K562 (cell line): ENCODE data around the gene FFAR1. TPM values are rescaled to one million over a fixed set of nuclear protein-coding genes. Genes with fewer than 3 reads are reported as not detected.

ENCODE experiments used
- ATAC-seq: fragments of 200-7000 bp; cut with Tn5 transposase; 3 replicates; pipeline ENCODE4 v1.9.1; 2020; ENCODE audit warnings: moderate library complexity
- BruUV-seq: library from RNA; stranded (reverse); fragments of 400-500 nt; replicated peaks from 2 replicates; lab custom pipeline; 2021; lab: Mats Ljungman, UMichigan
- CTCF ChIA-PET: fragments of 300-600 bp; formaldehyde crosslinking; extraction: SDS; loops from one replicate; lab custom pipeline; 2021; ENCODE audit warnings: low intra/inter-chr PET ratio; lab: Yijun Ruan, JAX
- POLR2A ChIA-PET: fragments of 300-600, 350-650 bp; sonication (Branson Sonifier 250); formaldehyde crosslinking; extraction: SDS; loops from one replicate; lab custom pipeline; 2021; ENCODE audit warnings: antibody characterized with exemption, inconsistent platforms; lab: Yijun Ruan, JAX
- DNase-seq, 4 experiments: peaks; one replicate each; pipeline versions ENCODE4 v3.0.0 to v3.0.0-alpha.2; 2011 to 2018; ENCODE audit warnings: low spot score in 3 of 4, mixed read lengths in 3 of 4; ENCODE audit errors: extremely low read depth in 1 of 4
- FAIRE-seq: peaks from 2 replicates; lab custom pipeline; 2011; peaks lifted over from hg19 to GRCh38; lab: Jason Lieb, UNC
- H2AFZ ChIP-seq: 2 replicates; pipeline ENCODE4 v1.6.0; 2011; ENCODE audit warnings: low read depth, low read length, control low read depth, inconsistent platforms
- H3K27ac ChIP-seq: fragments of 200-600 bp; 3 replicates; pipeline ENCODE4 v1.8.0; 2011; ENCODE audit warnings: low read depth, mild to moderate bottlenecking, control low read depth, inconsistent platforms, low read length, moderate library complexity, mixed read lengths; ENCODE audit errors: extremely low read depth
- H3K27me3 ChIP-seq, 2 experiments: fragments of 300-600 bp in 1 of 2; 2 replicates in 1 of 2; 3 replicates in 1 of 2; pipeline versions ENCODE4 v1.6.0 to v1.8.0; 2011; ENCODE audit warnings: inconsistent platforms in 2 of 2, low read length in 2 of 2, mild to moderate bottlenecking in 1 of 2, mixed read lengths in 1 of 2, moderate library complexity in 1 of 2; ENCODE audit not compliant: control insufficient read depth in 2 of 2, insufficient read depth in 2 of 2
- H3K36me3 ChIP-seq: fragments of 300-600 bp; 3 replicates; pipeline ENCODE4 v1.8.0; 2011; ENCODE audit warnings: mild to moderate bottlenecking, low read length, inconsistent platforms; ENCODE audit not compliant: control insufficient read depth, insufficient read depth
- H3K4me1 ChIP-seq, 2 experiments: fragments of 200-600 bp in 1 of 2; replicated peaks in 1 of 2; 2 replicates in 1 of 2; 3 replicates in 1 of 2; pipeline versions ENCODE4 v1.5.1 to v1.8.0; 2011; ENCODE audit warnings: inconsistent platforms in 2 of 2, low read length in 2 of 2, mild to moderate bottlenecking in 1 of 2, mixed read lengths in 1 of 2, moderate library complexity in 1 of 2; ENCODE audit not compliant: control insufficient read depth in 2 of 2, insufficient read depth in 2 of 2
- H3K4me2 ChIP-seq: 2 replicates; pipeline ENCODE4 v1.6.1; 2011; ENCODE audit warnings: low read length, control low read depth, inconsistent platforms, mixed read lengths; ENCODE audit not compliant: insufficient read depth
- H3K4me3 ChIP-seq: fragments of 200-600 bp; sonication (generic), shearing (Covaris generic); 2 replicates; pipeline ENCODE4 v1.5.1; 2016; ENCODE audit warnings: control low read depth, inconsistent platforms
- H3K79me2 ChIP-seq: fragments of 200-600 bp; 3 replicates; pipeline ENCODE4 v1.8.0; 2011; ENCODE audit warnings: low read length, inconsistent platforms; ENCODE audit not compliant: control insufficient read depth, insufficient read depth
- H3K9ac ChIP-seq, 2 experiments: 2 replicates each; pipeline versions ENCODE4 v1.6.0 to v1.6.1; 2011; ENCODE audit warnings: low read depth in 2 of 2, low read length in 2 of 2, control low read depth in 1 of 2, inconsistent platforms in 1 of 2, mild to moderate bottlenecking in 1 of 2, mixed read lengths in 1 of 2; ENCODE audit not compliant: insufficient read depth in 1 of 2
- H3K9me1 ChIP-seq: one replicate; pipeline ENCODE4 v1.6.0; 2011; ENCODE audit warnings: inconsistent platforms, mild to moderate bottlenecking, low read length, moderate library complexity; ENCODE audit not compliant: control insufficient read depth, insufficient read depth
- H3K9me3 ChIP-seq: replicated peaks from 2 replicates; pipeline ENCODE4 v1.5.1; 2011; ENCODE audit warnings: low read depth, low read length, inconsistent platforms; ENCODE audit not compliant: control insufficient read depth, insufficient read depth
- H4K20me1 ChIP-seq: replicated peaks from 2 replicates; pipeline ENCODE4 v1.6.1; 2011; ENCODE audit warnings: low read length, inconsistent platforms, mixed read lengths; ENCODE audit not compliant: control insufficient read depth, insufficient read depth
- BRD4 ChIP-seq: fragments of 200-600 bp; sonication (generic); IDR thresholded peaks from 2 replicates; pipeline ENCODE4 v1.6.1; 2017; ENCODE audit warnings: inconsistent platforms
- BRF2 ChIP-seq: IDR thresholded peaks from 3 replicates; pipeline ENCODE4 v1.6.1; 2011; ENCODE audit warnings: borderline replicate concordance, mild to moderate bottlenecking; ENCODE audit not compliant: insufficient read length, insufficient read depth
- CREB1 ChIP-seq, 2 experiments: sonication (generic) in 1 of 2; formaldehyde crosslinking in 1 of 2; IDR thresholded peaks; 2 replicates each; pipeline versions ENCODE4 v1.6.1 to v1.8.0; 2012 to 2022; ENCODE audit warnings: inconsistent platforms in 1 of 2, mild to moderate bottlenecking in 1 of 2, missing genetic modification reagents in 1 of 2, moderate library complexity in 1 of 2
- CTCF ChIP-seq, 3 experiments: IDR thresholded peaks in 2 of 3; conservative IDR thresholded peaks in 1 of 3; 2 replicates each; pipeline ENCODE4 v1.5.1; 2011 to 2012; ENCODE audit warnings: low read length in 3 of 3, mild to moderate bottlenecking in 3 of 3, control low read depth in 2 of 3, improper control_type of control experiment in 1 of 3, inconsistent platforms in 1 of 3, low read depth in 1 of 3, mixed read lengths in 1 of 3, moderate library complexity in 1 of 3; ENCODE audit not compliant: insufficient read depth in 2 of 3
- ELK3 ChIP-seq: fragments of 450-650 bp; formaldehyde crosslinking; IDR thresholded peaks from 2 replicates; pipeline ENCODE4 v1.4.0; 2020; ENCODE audit warnings: mild to moderate bottlenecking
- KLF10 ChIP-seq: fragments of 250-450 bp; sonication (Bioruptor Pico); IDR thresholded peaks from 2 replicates; pipeline ENCODE4 v1.6.1; 2021; ENCODE audit warnings: matching md5 sums
- MAZ ChIP-seq, 2 experiments: fragments of 450-650 bp in 1 of 2; sonication (generic) in 1 of 2; formaldehyde crosslinking; IDR thresholded peaks in 1 of 2; conservative IDR thresholded peaks in 1 of 2; 2 replicates each; pipeline versions ENCODE4 v1.4.0 to v1.5.0; 2020; ENCODE audit warnings: mild to moderate bottlenecking in 1 of 2, missing genetic modification reagents in 1 of 2
- MYC ChIP-seq, 2 experiments: fragments of 250-450 bp in 1 of 2; sonication (Bioruptor Pico) in 1 of 2; IDR thresholded peaks; 2 replicates each; pipeline versions ENCODE4 v1.5.1 to v1.6.1; 2012 to 2021; ENCODE audit warnings: low read depth in 2 of 2, borderline replicate concordance in 1 of 2, improper control_type of control experiment in 1 of 2, low read length in 1 of 2, mild to moderate bottlenecking in 1 of 2, moderate library complexity in 1 of 2
- ZNF12 ChIP-seq: sonication (generic); formaldehyde crosslinking; IDR thresholded peaks from 2 replicates; pipeline ENCODE4 v1.4.0; 2020; ENCODE audit warnings: mild to moderate bottlenecking, missing genetic modification reagents
- ZNF175 ChIP-seq: fragments of 200-800 bp; sonication (Bioruptor generic); IDR thresholded peaks from 2 replicates; pipeline ENCODE4 v1.6.1; 2016; ENCODE audit warnings: low read depth, mild to moderate bottlenecking, missing genetic modification characterization, missing compliant biosample characterization
- ZNF76 ChIP-seq: fragments of 250-450 bp; sonication (Bioruptor Pico); IDR thresholded peaks from 2 replicates; pipeline ENCODE4 v1.4.0; 2020; ENCODE audit warnings: mild to moderate bottlenecking, moderate library complexity, borderline replicate concordance
- WGBS: fragments of 100-300 bp; shearing (Covaris generic); methylation state at CpG from one replicate; pipeline ENCODE4 v1.1.6; 2016; ENCODE audit warnings: low coverage, mixed read lengths; ENCODE audit not compliant: insufficient coverage; ENCODE audit errors: missing lambda C conversion rate; 5-methylcytosine and 5-hydroxymethylcytosine counted together
- in situ Hi-C: fragments of 300-500 bp; cut with MboI; formaldehyde crosslinking; loops from 4 replicates; pipeline ENCODE4 v1.15.0; 2018; ENCODE audit warnings: inconsistent platforms, mixed read lengths
- intact Hi-C: fragments of 100-400 bp; cut with micrococcal nuclease; formaldehyde crosslinking; loops from 2 replicates; pipeline ENCODE4 v1.14.2; 2022
- polyA plus RNA-seq, 8 experiments: library from polyadenylated mRNA; depleted of rRNA in 4 of 8; stranded (reverse) in 5 of 8; unstranded in 3 of 8; fragments of >200 nt; fragmentation: Nextera tagmentation in 2 of 8; fragmentation: Illumina TruSeq in 1 of 8; extraction: Ambion mirVana in 2 of 8; extraction: Trizol in 1 of 8; gene quantifications; 2 replicates each; pipeline versions ENCODE4 v1.2.1 to v1.2.3, GENCODE V29; 2011 to 2014; ENCODE audit warnings: inconsistent platforms in 1 of 8, missing spikeins in 1 of 8
- total RNA-seq, 7 experiments: library from RNA; depleted of rRNA in 6 of 7; stranded (reverse); fragments of >200 nt in 6 of 7; fragmentation: Illumina TruSeq in 2 of 7; extraction: Trizol in 2 of 7; gene quantifications; 2 replicates each; pipeline versions ENCODE4 v1.2.1 to v1.2.3, GENCODE V29; 2011 to 2021; ENCODE audit warnings: low replicate concordance in 1 of 7

The FFAR1 gene
- total and polyA plus RNA-seq, 9 of the 15 experiments (the other 6 are each of a cell fraction or from before 2014, with no cell fraction given) = not detected

GRCh38 chr19:35383536-35383935 lies 35.8 kb downstream of the FFAR1 start:
- ChIA-PET POLR2A (no interaction called here), CTCF (no interaction called here)
- Histone ChIP-seq H3K27ac (no peak overlapping the region), H3K9ac (no peak overlapping the region), H3K9me1 (no peaks in the 10 kb centered on the region), H3K79me2 (no peaks in the 10 kb centered on the region), H2AFZ (no peak overlapping the region), H3K4me3 (no peak overlapping the region), H3K27me3 (no peaks in the 10 kb centered on the region), H4K20me1 (no peaks in the 10 kb centered on the region), H3K4me2 (no peak overlapping the region), H3K9me3 (no peaks in the 10 kb centered on the region; the same call in none of the 2 replicates), H3K4me1 (peaks cover 20 to 33% of the 10 kb centered on the region in 2 experiments; a peak in 4 of 5 replicates), H3K36me3 (no peaks in the 10 kb centered on the region)
- ATAC-seq (no peak), FAIRE-seq (no peak), DNase-seq (no peak)
- 45% methylated on average over 2 of the region's 2 CpGs for WGBS
- no TSS peak for BruUV-seq
- intact Hi-C loops (no loop called here), in situ Hi-C loops (no loop called here)
- no peak for TF ChIP-seq KLF10 (CRISPR knock-in tag)
- TF ChIP-seq BRF2 = no peak
- TF ChIP-seq ZNF76 = no peak
- no peak for TF ChIP-seq MAZ (CRISPR knock-in tag; conservative IDR thresholded peaks at IDR 0.05 in 1 of 2, IDR thresholded peaks at IDR 0.05 in 1 of 2)
- TF ChIP-seq CREB1 (IDR thresholded peaks at IDR 0.05) = no peak
- no peak for TF ChIP-seq CREB1 (CRISPR knock-in tag; IDR thresholded peaks at IDR 0.05)
- TF ChIP-seq BRD4 = no peak
- TF ChIP-seq ZNF175 (CRISPR knock-in tag) = no peak
- TF ChIP-seq CTCF (IDR thresholded peaks at IDR 0.05 in 2 of 3, conservative IDR thresholded peaks at IDR 0.05 in 1 of 3; ENCODE audit: insufficient read depth in 2 of 3, low read depth in 1 of 3, low read length in 3 of 3) = no peak
- TF ChIP-seq ZNF12 (CRISPR knock-in tag) = no peak
- TF ChIP-seq ELK3 (CRISPR knock-in tag) = no peak
- no peak for TF ChIP-seq MYC (IDR thresholded peaks at IDR 0.05; ENCODE audit: low read depth, low read length)
- TF ChIP-seq MYC (CRISPR knock-in tag; IDR thresholded peaks at IDR 0.05; ENCODE audit: borderline replicate concordance, low read depth) = no peak
